GM23338 (cell line): Measurements from ENCODE around the gene SLC19A2.

Experiments used
- CREB1 ChIP-seq: fragments of 250-450 bp; sonication (Bioruptor Pico); IDR thresholded peaks from 2 replicates; pipeline ENCODE4 v1.5.0; 2020; ENCODE audit warnings: low read depth, mild to moderate bottlenecking, moderate library complexity
- ETS1 ChIP-seq: IDR thresholded peaks from 2 replicates; pipeline ENCODE4 v1.6.1; 2016; ENCODE audit warnings: antibody characterized with exemption
- EZH2 ChIP-seq: fragments of 200-600 bp; sonication (generic); IDR thresholded peaks from one replicate; pipeline ENCODE4 v1.8.0; 2017; ENCODE audit warnings: antibody characterized with exemption, mild to moderate bottlenecking, low read depth; ENCODE audit not compliant: unreplicated experiment
- EZH2phosphoT487 ChIP-seq: fragments of 200-600 bp; sonication (generic); IDR thresholded peaks from one replicate; pipeline ENCODE4 v1.8.1; 2018; ENCODE audit warnings: antibody characterized with exemption; ENCODE audit not compliant: unreplicated experiment
- JUNB ChIP-seq: IDR thresholded peaks from one replicate; pipeline ENCODE4 v1.6.1; 2016; ENCODE audit warnings: antibody characterized with exemption; ENCODE audit not compliant: unreplicated experiment
- NANOG ChIP-seq: IDR thresholded peaks from 2 replicates; pipeline ENCODE4 v1.6.1; 2016; ENCODE audit warnings: antibody characterized with exemption, borderline replicate concordance
- POLR2AphosphoS5 ChIP-seq: IDR thresholded peaks from 2 replicates; pipeline ENCODE4 v1.6.1; 2016; ENCODE audit warnings: antibody characterized with exemption, low read depth
- STAT1 ChIP-seq: IDR thresholded peaks from one replicate; pipeline ENCODE4 v1.6.1; 2016; ENCODE audit warnings: antibody characterized with exemption; ENCODE audit not compliant: unreplicated experiment
- ZNF114 ChIP-seq: fragments of 250-450 bp; sonication (Bioruptor Pico); IDR thresholded peaks from 2 replicates; pipeline ENCODE4 v1.5.0; 2020; ENCODE audit warnings: mild to moderate bottlenecking, moderate library complexity
- ZNF331 ChIP-seq: fragments of 250-450 bp; sonication (Bioruptor Pico); IDR thresholded peaks from 2 replicates; pipeline ENCODE4 v1.5.0; 2020; ENCODE audit warnings: low read depth, mild to moderate bottlenecking, moderate library complexity
- TF ChIP-seq, protein P1 (sequence below), 2 experiments: fragments of 200-600 bp in 1 of 2; sonication (generic) in 1 of 2; conservative IDR thresholded peaks; 2 replicates each; pipeline versions ENCODE4 v1.5.1 to v1.6.1; 2016 to 2017; ENCODE audit warnings: antibody characterized with exemption in 2 of 2, low read depth in 2 of 2, mild to moderate bottlenecking in 2 of 2, moderate library complexity in 1 of 2
- TF ChIP-seq, protein P2 (sequence below): IDR thresholded peaks from one replicate; pipeline ENCODE4 v1.6.1; 2018; ENCODE audit warnings: antibody characterized with exemption; ENCODE audit not compliant: unreplicated experiment
- TF ChIP-seq, protein P3 (sequence below): fragments of 250-450 bp; sonication (Bioruptor Pico); IDR thresholded peaks from 2 replicates; pipeline ENCODE4 v1.5.0; 2020; ENCODE audit warnings: mild to moderate bottlenecking, moderate library complexity

DNA sequence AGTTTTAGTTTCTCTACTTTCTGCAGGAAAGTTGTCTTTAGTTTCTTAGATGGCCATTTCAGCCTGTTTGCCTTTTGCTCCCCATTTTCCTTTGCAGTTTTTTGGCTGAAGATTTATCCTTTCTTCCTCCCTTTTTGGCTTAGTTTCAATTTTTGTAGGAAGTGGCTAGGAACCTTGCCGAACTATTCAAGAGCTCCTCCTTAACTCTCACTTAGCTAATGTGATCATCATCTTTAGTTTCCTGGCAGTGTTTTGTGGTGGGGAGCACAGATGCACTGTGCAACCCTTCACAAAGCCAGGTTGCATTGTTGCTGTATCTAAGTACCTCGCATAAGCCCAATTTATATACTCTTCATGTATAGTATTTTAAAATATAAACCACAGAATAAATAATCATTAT lies 29.7 kb downstream of the SLC19A2 start:
- TF ChIP-seq, protein P1, sequence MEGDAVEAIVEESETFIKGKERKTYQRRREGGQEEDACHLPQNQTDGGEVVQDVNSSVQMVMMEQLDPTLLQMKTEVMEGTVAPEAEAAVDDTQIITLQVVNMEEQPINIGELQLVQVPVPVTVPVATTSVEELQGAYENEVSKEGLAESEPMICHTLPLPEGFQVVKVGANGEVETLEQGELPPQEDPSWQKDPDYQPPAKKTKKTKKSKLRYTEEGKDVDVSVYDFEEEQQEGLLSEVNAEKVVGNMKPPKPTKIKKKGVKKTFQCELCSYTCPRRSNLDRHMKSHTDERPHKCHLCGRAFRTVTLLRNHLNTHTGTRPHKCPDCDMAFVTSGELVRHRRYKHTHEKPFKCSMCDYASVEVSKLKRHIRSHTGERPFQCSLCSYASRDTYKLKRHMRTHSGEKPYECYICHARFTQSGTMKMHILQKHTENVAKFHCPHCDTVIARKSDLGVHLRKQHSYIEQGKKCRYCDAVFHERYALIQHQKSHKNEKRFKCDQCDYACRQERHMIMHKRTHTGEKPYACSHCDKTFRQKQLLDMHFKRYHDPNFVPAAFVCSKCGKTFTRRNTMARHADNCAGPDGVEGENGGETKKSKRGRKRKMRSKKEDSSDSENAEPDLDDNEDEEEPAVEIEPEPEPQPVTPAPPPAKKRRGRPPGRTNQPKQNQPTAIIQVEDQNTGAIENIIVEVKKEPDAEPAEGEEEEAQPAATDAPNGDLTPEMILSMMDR (conservative IDR thresholded peaks at IDR 0.05; ENCODE audit: low read depth in 2 of 2), result no peak
- TF ChIP-seq NANOG, result no peak
- no peak for TF ChIP-seq POLR2AphosphoS5
- TF ChIP-seq, protein P2, sequence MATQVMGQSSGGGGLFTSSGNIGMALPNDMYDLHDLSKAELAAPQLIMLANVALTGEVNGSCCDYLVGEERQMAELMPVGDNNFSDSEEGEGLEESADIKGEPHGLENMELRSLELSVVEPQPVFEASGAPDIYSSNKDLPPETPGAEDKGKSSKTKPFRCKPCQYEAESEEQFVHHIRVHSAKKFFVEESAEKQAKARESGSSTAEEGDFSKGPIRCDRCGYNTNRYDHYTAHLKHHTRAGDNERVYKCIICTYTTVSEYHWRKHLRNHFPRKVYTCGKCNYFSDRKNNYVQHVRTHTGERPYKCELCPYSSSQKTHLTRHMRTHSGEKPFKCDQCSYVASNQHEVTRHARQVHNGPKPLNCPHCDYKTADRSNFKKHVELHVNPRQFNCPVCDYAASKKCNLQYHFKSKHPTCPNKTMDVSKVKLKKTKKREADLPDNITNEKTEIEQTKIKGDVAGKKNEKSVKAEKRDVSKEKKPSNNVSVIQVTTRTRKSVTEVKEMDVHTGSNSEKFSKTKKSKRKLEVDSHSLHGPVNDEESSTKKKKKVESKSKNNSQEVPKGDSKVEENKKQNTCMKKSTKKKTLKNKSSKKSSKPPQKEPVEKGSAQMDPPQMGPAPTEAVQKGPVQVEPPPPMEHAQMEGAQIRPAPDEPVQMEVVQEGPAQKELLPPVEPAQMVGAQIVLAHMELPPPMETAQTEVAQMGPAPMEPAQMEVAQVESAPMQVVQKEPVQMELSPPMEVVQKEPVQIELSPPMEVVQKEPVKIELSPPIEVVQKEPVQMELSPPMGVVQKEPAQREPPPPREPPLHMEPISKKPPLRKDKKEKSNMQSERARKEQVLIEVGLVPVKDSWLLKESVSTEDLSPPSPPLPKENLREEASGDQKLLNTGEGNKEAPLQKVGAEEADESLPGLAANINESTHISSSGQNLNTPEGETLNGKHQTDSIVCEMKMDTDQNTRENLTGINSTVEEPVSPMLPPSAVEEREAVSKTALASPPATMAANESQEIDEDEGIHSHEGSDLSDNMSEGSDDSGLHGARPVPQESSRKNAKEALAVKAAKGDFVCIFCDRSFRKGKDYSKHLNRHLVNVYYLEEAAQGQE, result no peak
- TF ChIP-seq EZH2, result no peak
- no peak for TF ChIP-seq EZH2phosphoT487
- TF ChIP-seq CREB1 (CRISPR knock-in tag), result no peak
- TF ChIP-seq ZNF114 (CRISPR knock-in tag), result no peak
- TF ChIP-seq ZNF331 (CRISPR knock-in tag), result no peak
- TF ChIP-seq ETS1, result no peak
- no peak for TF ChIP-seq JUNB
- no peak for TF ChIP-seq STAT1
- TF ChIP-seq, protein P3, sequence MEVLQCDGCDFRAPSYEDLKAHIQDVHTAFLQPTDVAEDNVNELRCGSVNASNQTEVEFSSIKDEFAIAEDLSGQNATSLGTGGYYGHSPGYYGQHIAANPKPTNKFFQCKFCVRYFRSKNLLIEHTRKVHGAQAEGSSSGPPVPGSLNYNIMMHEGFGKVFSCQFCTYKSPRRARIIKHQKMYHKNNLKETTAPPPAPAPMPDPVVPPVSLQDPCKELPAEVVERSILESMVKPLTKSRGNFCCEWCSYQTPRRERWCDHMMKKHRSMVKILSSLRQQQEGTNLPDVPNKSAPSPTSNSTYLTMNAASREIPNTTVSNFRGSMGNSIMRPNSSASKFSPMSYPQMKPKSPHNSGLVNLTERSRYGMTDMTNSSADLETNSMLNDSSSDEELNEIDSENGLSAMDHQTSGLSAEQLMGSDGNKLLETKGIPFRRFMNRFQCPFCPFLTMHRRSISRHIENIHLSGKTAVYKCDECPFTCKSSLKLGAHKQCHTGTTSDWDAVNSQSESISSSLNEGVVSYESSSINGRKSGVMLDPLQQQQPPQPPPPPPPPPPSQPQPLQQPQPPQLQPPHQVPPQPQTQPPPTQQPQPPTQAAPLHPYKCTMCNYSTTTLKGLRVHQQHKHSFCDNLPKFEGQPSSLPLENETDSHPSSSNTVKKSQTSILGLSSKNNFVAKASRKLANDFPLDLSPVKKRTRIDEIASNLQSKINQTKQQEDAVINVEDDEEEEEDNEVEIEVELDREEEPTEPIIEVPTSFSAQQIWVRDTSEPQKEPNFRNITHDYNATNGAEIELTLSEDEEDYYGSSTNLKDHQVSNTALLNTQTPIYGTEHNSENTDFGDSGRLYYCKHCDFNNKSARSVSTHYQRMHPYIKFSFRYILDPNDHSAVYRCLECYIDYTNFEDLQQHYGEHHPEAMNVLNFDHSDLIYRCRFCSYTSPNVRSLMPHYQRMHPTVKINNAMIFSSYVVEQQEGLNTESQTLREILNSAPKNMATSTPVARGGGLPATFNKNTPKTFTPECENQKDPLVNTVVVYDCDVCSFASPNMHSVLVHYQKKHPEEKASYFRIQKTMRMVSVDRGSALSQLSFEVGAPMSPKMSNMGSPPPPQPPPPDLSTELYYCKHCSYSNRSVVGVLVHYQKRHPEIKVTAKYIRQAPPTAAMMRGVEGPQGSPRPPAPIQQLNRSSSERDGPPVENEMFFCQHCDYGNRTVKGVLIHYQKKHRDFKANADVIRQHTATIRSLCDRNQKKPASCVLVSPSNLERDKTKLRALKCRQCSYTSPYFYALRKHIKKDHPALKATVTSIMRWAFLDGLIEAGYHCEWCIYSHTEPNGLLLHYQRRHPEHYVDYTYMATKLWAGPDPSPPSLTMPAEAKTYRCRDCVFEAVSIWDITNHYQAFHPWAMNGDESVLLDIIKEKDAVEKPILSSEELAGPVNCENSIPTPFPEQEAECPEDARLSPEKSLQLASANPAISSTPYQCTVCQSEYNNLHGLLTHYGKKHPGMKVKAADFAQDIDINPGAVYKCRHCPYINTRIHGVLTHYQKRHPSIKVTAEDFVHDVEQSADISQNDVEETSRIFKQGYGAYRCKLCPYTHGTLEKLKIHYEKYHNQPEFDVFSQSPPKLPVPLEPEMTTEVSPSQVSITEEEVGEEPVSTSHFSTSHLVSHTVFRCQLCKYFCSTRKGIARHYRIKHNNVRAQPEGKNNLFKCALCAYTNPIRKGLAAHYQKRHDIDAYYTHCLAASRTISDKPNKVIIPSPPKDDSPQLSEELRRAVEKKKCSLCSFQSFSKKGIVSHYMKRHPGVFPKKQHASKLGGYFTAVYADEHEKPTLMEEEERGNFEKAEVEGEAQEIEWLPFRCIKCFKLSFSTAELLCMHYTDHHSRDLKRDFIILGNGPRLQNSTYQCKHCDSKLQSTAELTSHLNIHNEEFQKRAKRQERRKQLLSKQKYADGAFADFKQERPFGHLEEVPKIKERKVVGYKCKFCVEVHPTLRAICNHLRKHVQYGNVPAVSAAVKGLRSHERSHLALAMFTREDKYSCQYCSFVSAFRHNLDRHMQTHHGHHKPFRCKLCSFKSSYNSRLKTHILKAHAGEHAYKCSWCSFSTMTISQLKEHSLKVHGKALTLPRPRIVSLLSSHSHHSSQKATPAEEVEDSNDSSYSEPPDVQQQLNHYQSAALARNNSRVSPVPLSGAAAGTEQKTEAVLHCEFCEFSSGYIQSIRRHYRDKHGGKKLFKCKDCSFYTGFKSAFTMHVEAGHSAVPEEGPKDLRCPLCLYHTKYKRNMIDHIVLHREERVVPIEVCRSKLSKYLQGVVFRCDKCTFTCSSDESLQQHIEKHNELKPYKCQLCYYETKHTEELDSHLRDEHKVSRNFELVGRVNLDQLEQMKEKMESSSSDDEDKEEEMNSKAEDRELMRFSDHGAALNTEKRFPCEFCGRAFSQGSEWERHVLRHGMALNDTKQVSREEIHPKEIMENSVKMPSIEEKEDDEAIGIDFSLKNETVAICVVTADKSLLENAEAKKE, result no peak
